CD8-positive, alpha-beta memory T cell (primary cell): ENCODE data around the gene CFAP157. TPM values are rescaled to one million over a fixed set of nuclear protein-coding genes. Genes with fewer than 3 reads are reported as not detected.

Experiments used
- CTCF ChIA-PET: fragments of 350-600 bp; sonication (Branson Sonifier 250); formaldehyde crosslinking; loops from one replicate; lab custom pipeline; 2021; ENCODE audit warnings: antibody characterized with exemption; lab: Charles Lee
- POLR2A ChIA-PET: fragments of 350-600 bp; sonication (Branson Sonifier 250); formaldehyde crosslinking; loops from one replicate; lab custom pipeline; 2021; ENCODE audit warnings: antibody characterized with exemption; lab: Charles Lee
- DNase-seq, 5 donors: peaks; one replicate each; pipeline versions ENCODE4 v3.0.0 to v3.0.0-alpha.2; 2020 to 2022; ENCODE audit warnings: mixed read lengths in 1 of 5
- H3K27ac ChIP-seq: one replicate; pipeline ENCODE4 v1.7.0; 2013; ENCODE audit warnings: low read depth, mild to moderate bottlenecking, low read length, moderate library complexity
- H3K27me3 ChIP-seq: 2 replicates; pipeline ENCODE4 v1.7.0; 2013; ENCODE audit warnings: low read length, mild to moderate bottlenecking; ENCODE audit not compliant: insufficient read depth, poor library complexity, severe bottlenecking
- H3K36me3 ChIP-seq: 2 replicates; pipeline ENCODE4 v1.7.0; 2013; ENCODE audit warnings: mild to moderate bottlenecking, low read length, moderate library complexity; ENCODE audit not compliant: insufficient read depth
- H3K4me1 ChIP-seq: 2 replicates; pipeline ENCODE4 v1.7.0; 2013; ENCODE audit warnings: mild to moderate bottlenecking, low read length, moderate library complexity; ENCODE audit not compliant: insufficient read depth
- H3K4me3 ChIP-seq: 2 replicates; pipeline ENCODE4 v1.7.0; 2013; ENCODE audit warnings: mild to moderate bottlenecking, low read length
- H3K9me3 ChIP-seq: 2 replicates; pipeline ENCODE4 v1.7.0; 2013; ENCODE audit warnings: mild to moderate bottlenecking, low read length
- H3K27ac Mint-ChIP-seq, 8 donors: one replicate each; pipeline ENCODE4 v1.8.0; 2020 to 2021; ENCODE audit warnings: mixed read lengths in 8 of 8, mild to moderate bottlenecking in 6 of 8, inconsistent platforms in 3 of 8, moderate library complexity in 3 of 8
- H3K27me3 Mint-ChIP-seq, 2 donors: one replicate each; pipeline ENCODE4 v1.8.0; 2020 to 2021; ENCODE audit warnings: mixed read lengths in 2 of 2, mild to moderate bottlenecking in 1 of 2, moderate library complexity in 1 of 2
- H3K36me3 Mint-ChIP-seq, 3 donors: one replicate each; pipeline ENCODE4 v1.8.0; 2020 to 2021; ENCODE audit warnings: mixed read lengths in 3 of 3, inconsistent platforms in 1 of 3, mild to moderate bottlenecking in 1 of 3
- H3K4me1 Mint-ChIP-seq, 3 donors: one replicate each; pipeline ENCODE4 v1.8.0; 2020 to 2021; ENCODE audit warnings: mixed read lengths in 3 of 3, inconsistent platforms in 1 of 3, mild to moderate bottlenecking in 1 of 3
- H3K4me3 Mint-ChIP-seq, 7 donors: one replicate each; pipeline ENCODE4 v1.8.0; 2020 to 2021; ENCODE audit warnings: mixed read lengths in 7 of 7, mild to moderate bottlenecking in 6 of 7, moderate library complexity in 4 of 7, inconsistent platforms in 2 of 7
- H3K9me3 Mint-ChIP-seq, 5 donors: one replicate each; pipeline ENCODE4 v1.8.0; 2020 to 2022; ENCODE audit warnings: mixed read lengths in 5 of 5, mild to moderate bottlenecking in 3 of 5, moderate library complexity in 2 of 5, inconsistent platforms in 1 of 5
- polyA plus RNA-seq: library from polyadenylated mRNA; unstranded; fragments of 300-500 nt; fragmentation: Illumina TruSeq; gene quantifications from one replicate; pipeline ENCODE4 v1.2.3, GENCODE V29; 2021
- total RNA-seq, 2 experiments: library from RNA; stranded (reverse); gene quantifications; one replicate each; pipeline ENCODE4 v1.2.3, GENCODE V29; 2021

CFAP157 gene
- total and polyA plus RNA-seq, 3 experiments from 2014 or later: 0.33 TPM; not detected in 2

- Histone ChIP-seq H3K9me3 (no peaks in the 10 kb centered on the region), H3K4me3 (no peak overlapping the region), H3K36me3 (peaks cover 14% of the 10 kb centered on the region), H3K4me1 (peaks cover 30% of the 10 kb centered on the region), H3K27me3 (no peaks in the 10 kb centered on the region), H3K27ac (no peak overlapping the region)
- H3K4me1 Mint-ChIP-seq: peaks cover 43 to 57% (median 46%) of the 10 kb centered on the region in 3 donors
- H3K9me3 Mint-ChIP-seq: no peaks in the 10 kb centered on the region
- H3K36me3 Mint-ChIP-seq: peaks cover 0 to 66% (median 9%) of the 10 kb centered on the region in 3 donors
- POLR2A ChIA-PET: no interaction called here
- peaks cover 0 to 3% of the 10 kb centered on the region in 2 donors for H3K27me3 Mint-ChIP-seq
- peak overlapping the region in 3 of 8 donors; percentile 17 to 75 (median 73) for H3K27ac Mint-ChIP-seq
- CTCF ChIA-PET: interaction anchor here (1.5 to 2.2 kb wide), 2 partner anchors 10 to 16 kb away, joined by 4 to 6 read pairs; no protein-coding TSS in a partner anchor
- no peak for DNase-seq
- no peak overlapping the region for H3K4me3 Mint-ChIP-seq
These were observed 54.3 kb downstream of the CFAP157 start for GRCh38 chr9:127761061-127761460.

- H3K4me1 ChIP-seq: peaks cover 34% of the 10 kb centered on the region
- H3K36me3 Mint-ChIP-seq: peaks cover 0 to 70% (median 11%) of the 10 kb centered on the region in 3 donors
- no peak overlapping the region for H3K4me3 Mint-ChIP-seq
- no peak for DNase-seq
- H3K4me1 Mint-ChIP-seq: peaks cover 47 to 61% (median 50%) of the 10 kb centered on the region in 3 donors
- no peaks in the 10 kb centered on the region for H3K9me3 Mint-ChIP-seq
- H3K36me3 ChIP-seq: peaks cover 14% of the 10 kb centered on the region
- no peak overlapping the region for H3K4me3 ChIP-seq
- ChIA-PET CTCF (interaction anchor here (1.5 to 2.2 kb wide), 2 partner anchors 10 to 16 kb away, joined by 4 to 6 read pairs; no protein-coding TSS in a partner anchor), POLR2A (no interaction called here)
- no peak overlapping the region for H3K27ac ChIP-seq
- peak overlapping the region in 3 of 8 donors; percentile 11 to 29 (median 17) for H3K27ac Mint-ChIP-seq
- H3K27me3 ChIP-seq: no peaks in the 10 kb centered on the region
- H3K27me3 Mint-ChIP-seq: peaks cover 0 to 3% of the 10 kb centered on the region in 2 donors
- H3K9me3 ChIP-seq: no peaks in the 10 kb centered on the region
These were observed 54.7 kb downstream of the CFAP157 start for GRCh38 chr9:127761491-127761956.

- H3K4me1 ChIP-seq: peaks cover 41% of the 10 kb centered on the region
- Mint-ChIP-seq H3K4me3 (no peak overlapping the region), H3K36me3 (peaks cover 0 to 72% (median 11%) of the 10 kb centered on the region in 3 donors), H3K4me1 (peaks cover 53 to 68% (median 57%) of the 10 kb centered on the region in 3 donors), H3K27ac (peak overlapping the region in 7 of 8 donors; percentile 57 to 94 (median 84)), H3K9me3 (no peaks in the 10 kb centered on the region), H3K27me3 (peaks cover 0 to 3% of the 10 kb centered on the region in 2 donors)
- no peaks in the 10 kb centered on the region for H3K9me3 ChIP-seq
- peaks cover 14% of the 10 kb centered on the region for H3K36me3 ChIP-seq
- H3K27ac ChIP-seq: no peak overlapping the region
- H3K27me3 ChIP-seq: no peaks in the 10 kb centered on the region
- POLR2A ChIA-PET: no interaction called here
- no peak overlapping the region for H3K4me3 ChIP-seq
- CTCF ChIA-PET: interaction anchor here (1.1 to 3.4 kb wide), 4 partner anchors 9 to 24 kb away, joined by 3 to 18 read pairs (median 5); no protein-coding TSS in a partner anchor
- DNase-seq: no peak
These were observed 55.4 kb downstream of the CFAP157 start for GRCh38 chr9:127762111-127762676.

GRCh38 chr9:127763918-127764384, 57.2 kb downstream of the CFAP157 start:
- H3K36me3 Mint-ChIP-seq: peaks cover 0 to 74% (median 11%) of the 10 kb centered on the region in 3 donors
- peak in 1 of 5 donors; percentile 23 for DNase-seq
- no peaks in the 10 kb centered on the region for H3K9me3 ChIP-seq
- no peak overlapping the region for H3K27ac ChIP-seq
- H3K36me3 ChIP-seq: peaks cover 14% of the 10 kb centered on the region
- H3K4me3 Mint-ChIP-seq: peak overlapping the region in 1 of 7 donors; percentile 64
- H3K27me3 Mint-ChIP-seq: peaks cover 0 to 3% of the 10 kb centered on the region in 2 donors
- no peak overlapping the region for H3K4me3 ChIP-seq
- peaks cover 60 to 80% (median 67%) of the 10 kb centered on the region in 3 donors for H3K4me1 Mint-ChIP-seq
- H3K27me3 ChIP-seq: no peaks in the 10 kb centered on the region
- H3K27ac Mint-ChIP-seq: peak overlapping the region; percentile 57 to 94 (median 72)
- H3K9me3 Mint-ChIP-seq: no peaks in the 10 kb centered on the region
- ChIA-PET CTCF (interaction anchor here (1.6 to 3.4 kb wide), 2 partner anchors 20 to 106 kb away, joined by 7 to 18 read pairs; no protein-coding TSS in a partner anchor), POLR2A (no interaction called here)
- peaks cover 58% of the 10 kb centered on the region for H3K4me1 ChIP-seq

- H3K27me3 Mint-ChIP-seq: peaks cover 0 to 3% of the 10 kb centered on the region in 2 donors
- H3K36me3 Mint-ChIP-seq: peaks cover 0 to 69% (median 11%) of the 10 kb centered on the region in 3 donors
- ChIA-PET CTCF (interaction anchor here (0.6 to 3.7 kb wide), 3 partner anchors 10 to 105 kb away, joined by 3 to 27 read pairs (median 15); partner anchors contain the start of gene CDK9), POLR2A (no interaction called here)
- no peak for DNase-seq
- Histone ChIP-seq H3K4me3 (no peak overlapping the region), H3K27me3 (no peaks in the 10 kb centered on the region), H3K27ac (no peak overlapping the region), H3K36me3 (peaks cover 14% of the 10 kb centered on the region), H3K9me3 (no peaks in the 10 kb centered on the region), H3K4me1 (peaks cover 73% of the 10 kb centered on the region)
- H3K27ac Mint-ChIP-seq: peak overlapping the region in 7 of 8 donors; percentile 68 to 96 (median 90)
- H3K9me3 Mint-ChIP-seq: no peaks in the 10 kb centered on the region
- peaks cover 73 to 94% (median 80%) of the 10 kb centered on the region in 3 donors for H3K4me1 Mint-ChIP-seq
- peak overlapping the region in 1 of 7 donors; percentile 45 for H3K4me3 Mint-ChIP-seq
These were observed 58.6 kb downstream of the CFAP157 start for GRCh38 chr9:127765418-127765817.

Other genes with a start within 250 kb of the CFAP157 start
- gene STXBP1, start 94.7 kb upstream of the CFAP157 start, total RNA-seq: 10 to 100 TPM; 14.5 to 15.2 TPM
- gene STXBP1, start 94.7 kb upstream of the CFAP157 start, polyA plus RNA-seq: 8.2 TPM
- gene PTRH1, start 8.7 kb downstream of the CFAP157 start, total RNA-seq: 10 to 100 TPM; 34.4 to 35.9 TPM
- 40.7 TPM for gene PTRH1, start 8.7 kb downstream of the CFAP157 start, polyA plus RNA-seq
- gene TTC16, start 9.1 kb downstream of the CFAP157 start, total RNA-seq: 1 to 10 TPM; 1.6 to 1.8 TPM
- gene TTC16, start 9.1 kb downstream of the CFAP157 start, polyA plus RNA-seq: 7.1 TPM
- 10 to 100 TPM; 30.7 to 33.7 TPM for gene TOR2A, start 28.3 kb downstream of the CFAP157 start, total RNA-seq
- gene TOR2A, start 28.3 kb downstream of the CFAP157 start, polyA plus RNA-seq: 37.0 TPM
- 10 to 100 TPM; 13.9 to 14.1 TPM for gene SH2D3C, start 71.7 kb downstream of the CFAP157 start, total RNA-seq
- 50.7 TPM for gene SH2D3C, start 71.7 kb downstream of the CFAP157 start, polyA plus RNA-seq
- gene CDK9, start 79.0 kb downstream of the CFAP157 start, total RNA-seq: 100 to 1,000 TPM; 108 to 111 TPM
- gene CDK9, start 79.0 kb downstream of the CFAP157 start, polyA plus RNA-seq: 72.3 TPM
- 100 to 1,000 TPM; 110 to 111 TPM for gene FPGS, start 95.9 kb downstream of the CFAP157 start, total RNA-seq
- gene FPGS, start 95.9 kb downstream of the CFAP157 start, polyA plus RNA-seq: 68.0 TPM
- gene ENG, start 147.7 kb downstream of the CFAP157 start, total RNA-seq: 10 to 100 TPM; 18.9 to 19.3 TPM
- gene ENG, start 147.7 kb downstream of the CFAP157 start, polyA plus RNA-seq: 7.9 TPM
- 10 to 100 TPM; 15.8 to 20.0 TPM for gene AK1, start 170.7 kb downstream of the CFAP157 start, total RNA-seq
- 0.23 TPM for gene AK1, start 170.7 kb downstream of the CFAP157 start, polyA plus RNA-seq
- 10 to 100 TPM; 52.3 to 54.0 TPM for gene ST6GALNAC6, start 192.6 kb downstream of the CFAP157 start, total RNA-seq
- 54.7 TPM for gene ST6GALNAC6, start 192.6 kb downstream of the CFAP157 start, polyA plus RNA-seq
- 10 to 100 TPM; 32.9 to 43.2 TPM for gene ST6GALNAC4, start 210.1 kb downstream of the CFAP157 start, total RNA-seq
- 28.7 TPM for gene ST6GALNAC4, start 210.1 kb downstream of the CFAP157 start, polyA plus RNA-seq
- gene PIP5KL1, start 223.8 kb downstream of the CFAP157 start, total RNA-seq: 1 to 10 TPM; 1.4 to 2.5 TPM
- gene PIP5KL1, start 223.8 kb downstream of the CFAP157 start, polyA plus RNA-seq: 0.89 TPM
- gene DPM2, start 230.9 kb downstream of the CFAP157 start, total RNA-seq: 10 to 100 TPM; 73.8 to 75.5 TPM
- 52.2 TPM for gene DPM2, start 230.9 kb downstream of the CFAP157 start, polyA plus RNA-seq